ENCODE data around the gene APMAP. TPM values are rescaled to one million over a fixed set of nuclear protein-coding genes. Genes with fewer than 3 reads are reported as not detected.

APMAP gene
- total and polyA plus RNA-seq, 8 donors, result 20.8 to 47.8 (median 28.4) TPM

DNA sequence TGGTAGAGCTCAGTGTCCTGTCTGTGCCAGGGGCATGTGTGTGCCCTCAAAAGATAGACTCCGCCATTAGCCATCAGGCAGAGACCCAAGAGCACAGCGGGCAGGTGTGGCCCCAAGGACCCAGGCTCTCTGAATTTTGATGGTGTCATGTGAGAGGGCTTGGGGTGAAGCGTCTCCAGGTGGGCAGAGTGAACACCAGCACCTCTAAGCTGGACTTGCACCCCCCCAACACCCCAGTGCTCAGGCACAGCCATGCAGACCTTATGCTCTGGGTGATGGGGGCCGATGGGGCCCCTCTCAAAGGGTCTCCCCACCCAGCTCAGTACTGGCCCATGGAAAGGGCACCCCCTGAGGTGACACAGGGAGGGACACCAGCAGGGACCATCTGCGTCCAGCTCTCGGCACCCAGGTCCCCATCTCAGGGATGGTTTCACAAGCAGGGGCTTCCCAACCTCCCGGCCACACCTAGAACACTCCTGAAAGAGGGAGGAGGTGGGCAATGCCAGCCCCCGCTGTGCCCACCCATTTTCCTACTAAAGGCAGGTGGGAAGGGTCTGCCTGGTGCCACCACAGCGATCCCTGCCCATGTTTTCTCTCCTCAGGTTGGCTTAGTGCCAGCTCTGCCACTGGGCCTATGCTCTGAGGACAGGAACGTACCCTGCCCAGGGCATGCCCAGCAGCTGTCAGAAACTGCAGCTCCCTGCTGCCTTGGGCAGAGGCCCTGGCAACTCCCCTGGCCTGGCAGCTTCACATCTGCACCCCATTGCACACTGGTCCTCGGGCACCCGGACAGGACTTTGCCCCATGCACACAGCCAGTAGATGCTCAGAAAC is 40.0 kb downstream of the APMAP start:
- peak in 1 of 6 donors; percentile 12 for DNase-seq
- FAIRE-seq, result no peak

DNA sequence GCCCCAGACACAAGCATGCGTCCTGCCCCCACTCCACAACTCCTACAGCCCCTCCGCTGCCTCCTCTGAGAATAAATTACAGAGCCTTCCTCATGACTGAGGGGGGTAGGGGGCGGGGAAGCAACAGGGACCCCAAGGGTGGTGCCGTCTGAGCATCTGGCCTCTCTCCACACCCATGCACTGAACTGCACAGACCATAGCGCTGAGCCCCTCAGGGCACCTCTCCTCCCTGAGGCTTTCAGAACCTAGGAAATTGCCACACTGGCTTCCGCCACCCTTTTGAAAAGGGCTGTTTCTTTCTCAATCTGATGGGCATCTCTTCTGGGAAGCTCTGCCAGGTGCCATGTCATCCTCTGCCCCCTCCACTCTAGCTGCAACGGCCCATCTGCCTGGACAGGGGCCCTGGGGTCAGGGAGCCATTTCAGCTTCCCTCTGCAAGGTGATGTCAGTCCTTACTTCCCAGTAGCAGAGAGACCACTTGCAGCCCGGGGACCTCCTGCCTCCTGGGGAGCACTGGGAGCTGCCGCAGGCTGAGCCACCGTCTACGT is 40.9 kb downstream of the APMAP start:
- 39 to 42% methylated on average over 11 of the region's 11 CpGs for WGBS, 2 donors
- ATAC-seq, result peak in 1 of 4 donors; percentile 9
- DNase-seq, result peak in 1 of 6 donors; percentile 8
- no peak for TF ChIP-seq CTCF (IDR thresholded peaks at IDR 0.05)
- no peak for FAIRE-seq
- no peak overlapping the region for H3K27ac ChIP-seq
- no peaks in the 10 kb centered on the region for H3K9me3 ChIP-seq
- no peaks in the 10 kb centered on the region for H3K36me3 ChIP-seq
- intact Hi-C loops (cut with DNase I), result no loop called here
- H3K4me1 ChIP-seq, result no peaks in the 10 kb centered on the region
- no peak overlapping the region for H3K4me3 ChIP-seq
- no peaks in the 10 kb centered on the region for H3K27me3 ChIP-seq

More for the DNA sequence above, 40.0 kb downstream of the APMAP start:
- intact Hi-C loops (cut with DNase I), result no loop called here
- peak in 2 of 4 donors; percentile 11 to 36 for ATAC-seq
- H3K27me3 ChIP-seq, result no peaks in the 10 kb centered on the region
- TF ChIP-seq CTCF (IDR thresholded peaks at IDR 0.05), result no peak
- no peaks in the 10 kb centered on the region for H3K9me3 ChIP-seq
- H3K4me1 ChIP-seq, result no peaks in the 10 kb centered on the region
- WGBS, 2 donors, result 67 to 68% methylated on average over 12 of the region's 12 CpGs
- H3K36me3 ChIP-seq, result no peaks in the 10 kb centered on the region
- no peak overlapping the region for H3K4me3 ChIP-seq
- H3K27ac ChIP-seq, result no peak overlapping the region

- Histone ChIP-seq H3K9me3 (no peaks in the 10 kb centered on the region), H3K4me3 (no peak overlapping the region), H3K4me1 (no peaks in the 10 kb centered on the region), H3K36me3 (no peaks in the 10 kb centered on the region), H3K27ac (no peak overlapping the region), H3K27me3 (no peaks in the 10 kb centered on the region)
- no peak for ATAC-seq
- TF ChIP-seq CTCF (IDR thresholded peaks at IDR 0.05), result no peak
- DNase-seq, result peak in 2 of 6 donors; percentile 7 to 49
- intact Hi-C loops (cut with DNase I), result no loop called here
- WGBS, 2 donors, result 60 to 64% methylated on average over 16 of the region's 16 CpGs
- FAIRE-seq, result no peak
These were observed 41.6 kb downstream of the APMAP start for GRCh38 chr20:24950836-24951525.

- H3K27me3 ChIP-seq, result no peaks in the 10 kb centered on the region
- no peaks in the 10 kb centered on the region for H3K9me3 ChIP-seq
- 59 to 67% methylated on average over 11 to 12 of the region's 12 CpGs for WGBS, 2 donors
- H3K4me3 ChIP-seq, result peak overlapping the region in 1 of 4 donors; percentile 12
- FAIRE-seq, result no peak
- no peak overlapping the region for H3K27ac ChIP-seq
- peak in 2 of 6 donors; percentile 14 to 50 for DNase-seq
- no peaks in the 10 kb centered on the region for H3K36me3 ChIP-seq
- intact Hi-C loops (cut with DNase I), result no loop called here
- H3K4me1 ChIP-seq, result no peaks in the 10 kb centered on the region
- no peak for TF ChIP-seq CTCF (IDR thresholded peaks at IDR 0.05)
- peak in 1 of 4 donors; percentile 5 for ATAC-seq
These were observed 42.3 kb downstream of the APMAP start for GRCh38 chr20:24950128-24950835.

All from pancreas (tissue), 10 donors.